Esophagus squamous epithelium (tissue), 4 donors: ENCODE data around the gene LTBP2.

Experiments
- CTCF ChIP-seq, 6 experiments: fragments of 450-650 bp in 4 of 6; fragments of 200-600 bp in 2 of 6; sonication (generic) in 2 of 6; IDR thresholded peaks; one replicate each; pipeline ENCODE4 v1.5.1; 2016 to 2019; ENCODE audit warnings: antibody characterized with exemption in 6 of 6, mild to moderate bottlenecking in 4 of 6, moderate library complexity in 4 of 6
- POLR2A ChIP-seq, 4 donors: fragments of 450-650 bp; IDR thresholded peaks; one replicate each; pipeline ENCODE4 v1.6.1; 2017; ENCODE audit warnings: antibody characterized with exemption in 4 of 4, mild to moderate bottlenecking in 4 of 4, moderate library complexity in 3 of 4

- no peak for TF ChIP-seq CTCF (IDR thresholded peaks at IDR 0.05)
- no peak for TF ChIP-seq POLR2A (IDR thresholded peaks at IDR 0.05)
Measured at GRCh38 chr14:74577948-74578275, 34.1 kb downstream of the LTBP2 start.
